Mesothelial cell of epicardium (in vitro differentiated cells): ENCODE measurements around the gene KRTAP12-2. TPM values are rescaled to one million over a fixed set of nuclear protein-coding genes. Genes with fewer than 3 reads are reported as not detected.
"Not testable (repeated sequence)": the region's sequence is repeated elsewhere in the genome, so short reads cannot be mapped to it uniquely, and the experiment has no call there.

Experiments
- DNase-seq, 2 experiments: peaks; one replicate each; pipeline ENCODE4 v3.0.0; 2021; ENCODE audit warnings: low spot score in 2 of 2; ENCODE audit not compliant: unreplicated experiment in 2 of 2
- H3K27ac Mint-ChIP-seq: 2 replicates; pipeline ENCODE4 v1.8.0; 2021; ENCODE audit warnings: mixed read lengths
- H3K27me3 Mint-ChIP-seq: 2 replicates; pipeline ENCODE4 v1.8.0; 2021; ENCODE audit warnings: low read depth, mixed read lengths
- H3K36me3 Mint-ChIP-seq: 2 replicates; pipeline ENCODE4 v1.8.0; 2021; ENCODE audit warnings: mixed read lengths
- H3K4me1 Mint-ChIP-seq: 2 replicates; pipeline ENCODE4 v1.8.0; 2021; ENCODE audit warnings: mixed read lengths
- H3K4me3 Mint-ChIP-seq: 2 replicates; pipeline ENCODE4 v1.8.0; 2021; ENCODE audit warnings: mild to moderate bottlenecking, moderate library complexity, mixed read lengths
- H3K9me3 Mint-ChIP-seq: 2 replicates; pipeline ENCODE4 v1.8.0; 2021; ENCODE audit warnings: mixed read lengths
- CTCF ChIP-seq: fragments of 200-600 bp; sonication (generic); IDR thresholded peaks from one replicate; pipeline ENCODE4 v1.5.0; 2021; ENCODE audit warnings: antibody characterized with exemption; ENCODE audit not compliant: unreplicated experiment
- total RNA-seq: library from RNA; stranded (reverse); gene quantifications from 3 replicates; pipeline ENCODE4 v1.2.1, GENCODE V29; 2021

Gene KRTAP12-2
- total RNA-seq, 1 donor from 2014 or later, result not detected

- Mint-ChIP-seq H3K4me3 (no peak overlapping the region), H3K36me3 (peaks cover 2% of the 10 kb centered on the region), H3K27ac (no peak overlapping the region), H3K4me1 (peaks cover 5% of the 10 kb centered on the region), H3K27me3 (peaks cover 58% of the 10 kb centered on the region), H3K9me3 (peaks cover 5% of the 10 kb centered on the region)
- DNase-seq, result peak in 1 of 2 experiments; percentile 10
- TF ChIP-seq CTCF, result no peak
Measured at GRCh38 chr21:44687671-44688070, 20.9 kb upstream of the KRTAP12-2 start.

GRCh38 chr21:44686843-44687561 lies 20.3 kb upstream of the KRTAP12-2 start:
- H3K4me1 Mint-ChIP-seq, result peaks cover 5% of the 10 kb centered on the region
- no peak overlapping the region for H3K27ac Mint-ChIP-seq
- DNase-seq, result peak in 1 of 2 experiments; percentile 28
- no peak overlapping the region for H3K4me3 Mint-ChIP-seq
- H3K9me3 Mint-ChIP-seq, result no peaks in the 10 kb centered on the region
- no peak for TF ChIP-seq CTCF
- peaks cover 64% of the 10 kb centered on the region for H3K27me3 Mint-ChIP-seq
- H3K36me3 Mint-ChIP-seq, result no peaks in the 10 kb centered on the region

- H3K36me3 Mint-ChIP-seq, result no peaks in the 10 kb centered on the region
- peak in 1 of 2 experiments; percentile 36 for DNase-seq
- H3K9me3 Mint-ChIP-seq, result no peaks in the 10 kb centered on the region
- peaks cover 63% of the 10 kb centered on the region for H3K27me3 Mint-ChIP-seq
- H3K27ac Mint-ChIP-seq, result no peak overlapping the region
- no peak overlapping the region for H3K4me3 Mint-ChIP-seq
- no peak for TF ChIP-seq CTCF
- peaks cover 5% of the 10 kb centered on the region for H3K4me1 Mint-ChIP-seq
Measured at GRCh38 chr21:44686000-44686781, 19.5 kb upstream of the KRTAP12-2 start.

- not testable (repeated sequence) for H3K4me3 Mint-ChIP-seq, H3K4me1 Mint-ChIP-seq
- peaks cover 64% of the 10 kb centered on the region for H3K27me3 Mint-ChIP-seq
Measured at GRCh38 chr21:44685050-44685449, 18.3 kb upstream of the KRTAP12-2 start.

GRCh38 chr21:44684483-44684882 lies 17.8 kb upstream of the KRTAP12-2 start:
- no peak for TF ChIP-seq CTCF
- H3K27me3 Mint-ChIP-seq, result peaks cover 65% of the 10 kb centered on the region
- peaks cover 5% of the 10 kb centered on the region for H3K4me1 Mint-ChIP-seq
- no peak overlapping the region for H3K4me3 Mint-ChIP-seq
- no peak overlapping the region for H3K27ac Mint-ChIP-seq
- no peaks in the 10 kb centered on the region for H3K36me3 Mint-ChIP-seq
- no peaks in the 10 kb centered on the region for H3K9me3 Mint-ChIP-seq
- DNase-seq, result peak in 1 of 2 experiments; percentile 13

More at GRCh38 chr21:44685050-44685449, 18.3 kb upstream of the KRTAP12-2 start:
- H3K36me3 Mint-ChIP-seq, H3K27ac Mint-ChIP-seq, DNase-seq, H3K9me3 Mint-ChIP-seq: not testable (repeated sequence)

GRCh38 chr21:44684077-44684476 lies 17.4 kb upstream of the KRTAP12-2 start:
- H3K9me3 Mint-ChIP-seq, result no peaks in the 10 kb centered on the region
- no peak for TF ChIP-seq CTCF

More at GRCh38 chr21:44684077-44684476, 17.4 kb upstream of the KRTAP12-2 start:
- peaks cover 69% of the 10 kb centered on the region for H3K27me3 Mint-ChIP-seq
- no peaks in the 10 kb centered on the region for H3K36me3 Mint-ChIP-seq
- DNase-seq, result no peak
- peaks cover 5% of the 10 kb centered on the region for H3K4me1 Mint-ChIP-seq
- H3K27ac Mint-ChIP-seq, result no peak overlapping the region
- no peak overlapping the region for H3K4me3 Mint-ChIP-seq
